ENCODE data around the gene FGF14. TPM values are rescaled to one million over a fixed set of nuclear protein-coding genes. Genes with fewer than 3 reads are reported as not detected.
A peak's percentile ranks its signal among the peaks of the same experiment; 100 is the strongest.

FGF14 gene
- polyA plus RNA-seq, 1 donor (not counting 4 experiments of a cell fraction or from before 2014, with no cell fraction given), result 0.09 TPM

GRCh38 chr13:101916775-101917474 is 484.9 kb downstream of the FGF14 start:
- dilution Hi-C loops (cut with MboI; ENCODE audit: extremely low pct_ligation_motif_present, low sequenced_read_pairs), result no loop called here
- Histone ChIP-seq H3K36me3 (ENCODE audit: control insufficient read depth in 2 of 2, extremely low read depth in 1 of 2, insufficient read depth in 2 of 2, low read length in 2 of 2) (no peaks in the 10 kb centered on the region), H3K4me1 (ENCODE audit: control insufficient read depth, extremely low read depth, insufficient read depth, low read length) (no peaks in the 10 kb centered on the region), H4K20me1 (ENCODE audit: control insufficient read depth, extremely low read depth, insufficient read depth, low read length) (no peaks in the 10 kb centered on the region), H3K9me1 (ENCODE audit: control insufficient read depth, extremely low read depth, insufficient read depth, low read length) (no peaks in the 10 kb centered on the region), H3K9me3 (ENCODE audit: control insufficient read depth, low read depth, low read length) (no peaks in the 10 kb centered on the region), H3K9ac (ENCODE audit: control insufficient read depth, extremely low read depth, insufficient read depth, low read length) (no peak overlapping the region), H3K79me2 (ENCODE audit: control insufficient read depth, insufficient read depth, low read length) (no peaks in the 10 kb centered on the region), H2AFZ (ENCODE audit: control insufficient read depth, low read length) (no peak overlapping the region), H3K27me3 (ENCODE audit: control insufficient read depth, extremely low read depth, insufficient read depth, low read length) (peaks cover 42% of the 10 kb centered on the region), H3K4me2 (ENCODE audit: control insufficient read depth, extremely low read depth, insufficient read depth, low read depth, low read length) (no peak overlapping the region), H3K4me3 (ENCODE audit: control insufficient read depth in 2 of 3, extremely low read depth in 1 of 3, insufficient read depth in 2 of 3, low read depth in 1 of 3, low read length in 3 of 3) (no peak overlapping the region), H3K27ac (ENCODE audit: control insufficient read depth, insufficient read depth, low read length) (no peak overlapping the region)
- DNase-seq (ENCODE audit: low read depth, low spot score), result no peak
- no peak for FAIRE-seq
- no peak for TF ChIP-seq CTCF (optimal IDR thresholded peaks at IDR 0.05 in 1 of 3, IDR thresholded peaks at IDR 0.05 in 1 of 3, conservative IDR thresholded peaks at IDR 0.05 in 1 of 3; ENCODE audit: extremely low read depth in 1 of 3, insufficient read depth in 2 of 3, low read length in 3 of 3)
- no peak for TF ChIP-seq EZH2 (IDR thresholded peaks at IDR 0.05; ENCODE audit: low read length)

GRCh38 chr13:101916108-101916774 is 485.6 kb downstream of the FGF14 start:
- TF ChIP-seq CTCF (optimal IDR thresholded peaks at IDR 0.05 in 1 of 3, IDR thresholded peaks at IDR 0.05 in 1 of 3, conservative IDR thresholded peaks at IDR 0.05 in 1 of 3; ENCODE audit: extremely low read depth in 1 of 3, insufficient read depth in 2 of 3, low read length in 3 of 3), result peak in 2 of 3 experiments; percentile 34 to 41
- peak; percentile 38 for TF ChIP-seq EZH2 (IDR thresholded peaks at IDR 0.05; ENCODE audit: low read length)
- no peaks in the 10 kb centered on the region for H4K20me1 ChIP-seq (ENCODE audit: control insufficient read depth, extremely low read depth, insufficient read depth, low read length)
- H3K36me3 ChIP-seq (ENCODE audit: control insufficient read depth in 2 of 2, extremely low read depth in 1 of 2, insufficient read depth in 2 of 2, low read length in 2 of 2), result no peaks in the 10 kb centered on the region
- dilution Hi-C loops (cut with MboI; ENCODE audit: extremely low pct_ligation_motif_present, low sequenced_read_pairs), result no loop called here
- no peaks in the 10 kb centered on the region for H3K4me1 ChIP-seq (ENCODE audit: control insufficient read depth, extremely low read depth, insufficient read depth, low read length)
- H2AFZ ChIP-seq (ENCODE audit: control insufficient read depth, low read length), result no peak overlapping the region
- no peaks in the 10 kb centered on the region for H3K9me1 ChIP-seq (ENCODE audit: control insufficient read depth, extremely low read depth, insufficient read depth, low read length)
- no peak overlapping the region for H3K9ac ChIP-seq (ENCODE audit: control insufficient read depth, extremely low read depth, insufficient read depth, low read length)
- H3K27me3 ChIP-seq (ENCODE audit: control insufficient read depth, extremely low read depth, insufficient read depth, low read length), result peaks cover 42% of the 10 kb centered on the region
- H3K79me2 ChIP-seq (ENCODE audit: control insufficient read depth, insufficient read depth, low read length), result no peaks in the 10 kb centered on the region
- H3K27ac ChIP-seq (ENCODE audit: control insufficient read depth, insufficient read depth, low read length), result no peak overlapping the region
- FAIRE-seq, result no peak
- no peak for DNase-seq (ENCODE audit: low read depth, low spot score)
- H3K4me3 ChIP-seq (ENCODE audit: control insufficient read depth in 2 of 3, extremely low read depth in 1 of 3, insufficient read depth in 2 of 3, low read depth in 1 of 3, low read length in 3 of 3), result no peak overlapping the region
- H3K9me3 ChIP-seq (ENCODE audit: control insufficient read depth, low read depth, low read length), result no peaks in the 10 kb centered on the region
- no peak overlapping the region for H3K4me2 ChIP-seq (ENCODE audit: control insufficient read depth, extremely low read depth, insufficient read depth, low read depth, low read length)

All from keratinocyte (primary cell).